Measurements from ENCODE around the gene LHFPL2.

GRCh38 chr5:78634634-78635033 is 13.9 kb downstream of the LHFPL2 start:
- TF ChIP-seq CTCF (IDR thresholded peaks at IDR 0.05) (no peak), POLR2A (IDR thresholded peaks at IDR 0.05) (no peak)

Measured in testis (tissue), 2 donors.